Stomach (tissue), 4 donors: ENCODE measurements around the gene SELENOM.
"Not testable (repeated sequence)": the region's sequence is repeated elsewhere in the genome, so short reads cannot be mapped to it uniquely, and the experiment has no call there.

Source experiments
- POLR2A ChIP-seq, 4 donors: fragments of 450-650 bp; IDR thresholded peaks; one replicate each; pipeline ENCODE4 v1.6.1; 2016; ENCODE audit warnings: antibody characterized with exemption in 4 of 4, control low read depth in 2 of 4, mild to moderate bottlenecking in 1 of 4, moderate library complexity in 1 of 4
- TF ChIP-seq, protein P1 (sequence below), 7 experiments: fragments of 450-650 bp in 4 of 7; fragments of 200-600 bp in 3 of 7; sonication (generic) in 3 of 7; IDR thresholded peaks; one replicate each; pipeline ENCODE4 v1.5.1; 2016 to 2019; ENCODE audit warnings: antibody characterized with exemption in 7 of 7, control low read depth in 2 of 7, mild to moderate bottlenecking in 1 of 7

DNA sequence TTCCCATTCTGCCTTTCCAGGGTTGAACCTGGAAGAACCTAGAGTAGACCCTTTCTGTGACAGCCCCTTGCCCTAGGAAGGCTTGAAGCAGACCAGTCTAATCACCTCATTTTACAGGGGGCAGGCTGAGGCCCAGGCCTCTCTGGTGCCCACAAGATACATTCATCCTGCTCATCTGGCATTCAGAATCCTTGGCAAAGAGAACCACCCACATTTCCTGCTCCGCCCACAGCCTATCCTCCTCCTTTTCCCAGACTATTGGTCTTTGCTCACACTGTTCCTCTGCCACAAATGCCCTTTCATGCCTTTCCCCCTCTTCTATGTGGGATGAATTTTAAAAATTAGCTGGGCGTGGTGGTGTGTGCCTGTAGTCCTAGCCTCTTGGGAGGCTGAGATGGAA is 29.0 kb downstream of the SELENOM start:
- TF ChIP-seq, protein P1, sequence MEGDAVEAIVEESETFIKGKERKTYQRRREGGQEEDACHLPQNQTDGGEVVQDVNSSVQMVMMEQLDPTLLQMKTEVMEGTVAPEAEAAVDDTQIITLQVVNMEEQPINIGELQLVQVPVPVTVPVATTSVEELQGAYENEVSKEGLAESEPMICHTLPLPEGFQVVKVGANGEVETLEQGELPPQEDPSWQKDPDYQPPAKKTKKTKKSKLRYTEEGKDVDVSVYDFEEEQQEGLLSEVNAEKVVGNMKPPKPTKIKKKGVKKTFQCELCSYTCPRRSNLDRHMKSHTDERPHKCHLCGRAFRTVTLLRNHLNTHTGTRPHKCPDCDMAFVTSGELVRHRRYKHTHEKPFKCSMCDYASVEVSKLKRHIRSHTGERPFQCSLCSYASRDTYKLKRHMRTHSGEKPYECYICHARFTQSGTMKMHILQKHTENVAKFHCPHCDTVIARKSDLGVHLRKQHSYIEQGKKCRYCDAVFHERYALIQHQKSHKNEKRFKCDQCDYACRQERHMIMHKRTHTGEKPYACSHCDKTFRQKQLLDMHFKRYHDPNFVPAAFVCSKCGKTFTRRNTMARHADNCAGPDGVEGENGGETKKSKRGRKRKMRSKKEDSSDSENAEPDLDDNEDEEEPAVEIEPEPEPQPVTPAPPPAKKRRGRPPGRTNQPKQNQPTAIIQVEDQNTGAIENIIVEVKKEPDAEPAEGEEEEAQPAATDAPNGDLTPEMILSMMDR (IDR thresholded peaks at IDR 0.05): not testable (repeated sequence)
- TF ChIP-seq POLR2A (IDR thresholded peaks at IDR 0.05): not testable (repeated sequence)
